ENCODE measurements around the gene TM4SF20.
"Not testable (repeated sequence)": the region's sequence is repeated elsewhere in the genome, so short reads cannot be mapped to it uniquely, and the experiment has no call there.

The TM4SF20 gene

DNA sequence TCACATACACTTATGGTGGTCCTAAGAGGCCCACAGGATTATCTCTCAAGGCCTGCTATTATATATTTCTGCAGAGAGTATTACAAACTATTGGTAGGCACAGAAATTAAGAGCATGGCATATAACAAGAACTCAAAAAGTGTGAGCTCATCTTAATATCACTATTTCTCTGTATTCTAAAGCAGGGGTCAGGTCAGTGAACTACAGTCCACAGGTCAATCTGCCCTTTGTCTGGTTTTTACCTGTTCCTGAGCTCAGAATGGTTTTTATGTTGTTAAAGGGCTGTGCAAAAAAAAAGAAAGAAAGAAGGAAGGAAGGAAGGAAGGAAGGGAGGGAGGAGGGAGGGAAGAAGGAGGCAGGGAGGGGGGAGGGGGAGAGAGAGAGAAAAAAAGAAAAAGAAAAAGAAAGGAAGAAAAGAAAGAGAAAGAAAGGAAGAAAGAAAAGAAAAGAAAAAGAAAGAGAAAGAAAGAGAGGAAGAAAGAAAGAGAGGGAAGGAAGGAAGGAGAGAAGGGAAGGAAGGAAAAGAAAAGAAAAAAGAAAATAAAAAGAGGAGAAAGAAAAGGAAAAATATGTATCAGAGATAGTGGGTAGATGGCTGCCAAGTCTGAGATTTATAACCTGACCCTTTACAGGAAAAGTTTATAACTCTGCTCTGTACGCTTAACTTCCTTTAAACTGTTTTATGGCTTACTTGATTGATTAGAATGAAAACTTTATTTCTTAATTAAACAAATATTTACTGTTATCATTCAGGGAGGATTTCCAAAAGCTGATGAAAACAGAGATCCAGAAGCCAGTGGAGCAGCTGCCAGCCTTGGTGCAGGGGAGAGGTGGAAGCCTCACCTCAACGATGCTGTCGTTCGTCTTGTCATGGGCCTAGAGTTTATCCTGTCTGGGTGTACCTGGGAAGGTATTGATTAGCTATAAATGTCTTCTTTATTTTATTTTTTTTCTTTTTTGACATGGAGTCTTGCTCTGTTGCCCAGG is 19.9 kb upstream of the TM4SF20 start:
- DNase-seq = no peak

DNA sequence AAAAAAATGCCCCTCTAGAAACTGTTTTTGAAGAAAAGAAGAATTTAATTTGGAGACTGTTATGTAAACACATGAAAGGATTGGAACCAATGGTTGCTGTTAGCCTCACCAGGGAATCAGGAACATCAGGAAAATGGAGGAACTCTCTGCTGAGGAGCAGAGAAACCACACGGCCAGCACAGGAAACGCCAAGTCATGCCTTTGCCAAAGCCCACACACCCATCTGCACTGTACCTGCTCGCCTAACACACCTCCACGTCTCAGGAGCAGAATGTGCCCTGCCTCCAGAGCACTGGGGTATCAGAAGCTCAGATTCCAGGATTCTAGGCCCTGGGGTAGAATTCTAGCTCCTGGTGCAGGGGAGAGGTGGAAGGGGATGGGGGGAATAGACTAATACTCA is 18.5 kb upstream of the TM4SF20 start:
- no peak for DNase-seq

DNA sequence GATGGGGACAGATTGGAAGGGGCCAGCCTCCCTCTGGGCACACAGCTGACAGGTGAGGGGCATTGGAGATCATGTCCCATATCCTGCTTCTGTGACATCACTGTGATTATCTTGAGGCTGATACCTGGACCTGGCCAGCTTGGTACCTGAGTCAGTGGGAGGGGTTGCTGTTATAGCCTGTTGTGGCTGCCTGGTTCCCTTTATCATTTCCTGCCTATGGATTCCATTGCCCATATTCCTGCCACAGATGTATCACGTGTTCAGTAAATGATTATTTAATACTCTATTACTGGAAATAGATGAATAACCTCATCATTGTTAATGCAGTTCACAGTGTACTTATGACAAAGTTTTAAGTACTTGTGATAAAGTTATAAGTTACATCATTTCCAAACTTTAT is 16.4 kb upstream of the TM4SF20 start:
- DNase-seq = no peak

DNA sequence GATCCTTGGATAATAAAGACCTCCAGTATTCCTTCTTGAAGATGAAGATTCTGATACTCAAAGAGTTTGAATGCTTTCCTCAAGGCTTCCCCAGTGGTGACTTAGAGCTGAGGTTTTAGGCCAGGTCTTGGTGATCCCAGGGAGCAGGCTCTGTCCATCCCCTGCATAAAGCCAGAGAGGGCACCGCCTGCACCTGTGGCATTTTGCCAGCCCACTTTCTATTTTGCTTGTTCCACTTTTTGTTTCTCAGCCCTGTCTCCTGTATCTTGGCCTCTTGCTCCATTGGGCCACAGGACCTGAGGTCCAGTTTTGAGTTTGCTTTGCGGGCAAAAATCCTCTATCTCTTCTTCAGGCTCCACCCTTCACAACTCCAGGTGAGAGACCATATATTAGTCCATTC is 15.3 kb upstream of the TM4SF20 start:
- DNase-seq = no peak

DNA sequence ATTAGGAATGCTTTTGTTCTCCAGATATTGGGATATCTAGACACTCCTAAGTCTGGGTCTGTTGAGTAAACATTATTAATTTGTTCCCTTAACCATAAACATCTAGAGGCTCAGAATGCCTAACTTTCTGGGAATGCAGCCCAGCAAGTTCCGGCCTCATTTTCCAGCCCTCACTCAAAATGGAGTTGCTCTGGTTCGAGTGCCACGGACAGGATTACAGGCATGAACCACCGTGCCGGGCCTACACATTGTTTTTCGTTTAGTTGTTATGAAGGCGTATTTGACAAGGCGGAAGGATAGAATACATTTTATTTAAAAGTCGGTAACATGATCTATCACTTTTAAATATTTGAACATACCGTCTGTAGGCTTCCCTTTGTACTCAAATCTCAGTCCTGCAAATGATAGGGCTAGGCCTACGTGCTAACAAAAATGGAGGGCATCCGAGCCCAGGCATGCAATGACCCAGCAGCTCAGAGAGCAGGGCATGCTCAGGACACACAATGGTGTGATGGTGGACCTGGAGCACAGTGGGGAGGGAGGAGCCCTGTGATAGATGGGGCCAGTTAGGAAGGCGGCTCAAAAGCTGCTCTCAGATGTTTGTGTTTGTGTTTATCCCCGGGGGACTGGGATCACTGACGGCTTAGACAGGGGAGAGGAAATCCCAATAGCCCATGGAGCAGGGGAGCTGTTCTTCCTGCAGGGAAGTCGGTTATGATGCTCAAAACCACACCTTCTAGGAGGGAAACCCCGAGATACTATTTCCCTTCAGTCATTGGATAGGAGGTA is 11.6 kb upstream of the TM4SF20 start:
- DNase-seq = no peak

DNA sequence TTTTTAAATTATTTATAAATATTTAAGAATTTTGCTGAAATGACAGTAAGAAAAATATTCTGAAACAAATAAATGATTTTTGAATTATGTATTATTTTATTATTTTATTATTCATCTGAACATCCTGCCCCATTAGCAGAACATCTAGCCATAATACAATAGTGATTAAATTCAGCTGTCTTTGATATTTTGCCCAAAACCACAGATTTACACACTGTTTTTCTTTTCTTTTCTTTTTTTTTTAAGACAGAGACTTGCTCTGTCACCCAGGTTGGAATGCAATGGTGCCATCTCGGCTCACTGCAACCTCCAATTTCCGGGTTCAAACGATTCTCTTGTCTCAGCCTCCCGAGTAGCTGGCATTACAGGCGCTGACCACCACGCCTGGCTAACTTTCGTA is 10.6 kb upstream of the TM4SF20 start:
- DNase-seq = no peak

DNA sequence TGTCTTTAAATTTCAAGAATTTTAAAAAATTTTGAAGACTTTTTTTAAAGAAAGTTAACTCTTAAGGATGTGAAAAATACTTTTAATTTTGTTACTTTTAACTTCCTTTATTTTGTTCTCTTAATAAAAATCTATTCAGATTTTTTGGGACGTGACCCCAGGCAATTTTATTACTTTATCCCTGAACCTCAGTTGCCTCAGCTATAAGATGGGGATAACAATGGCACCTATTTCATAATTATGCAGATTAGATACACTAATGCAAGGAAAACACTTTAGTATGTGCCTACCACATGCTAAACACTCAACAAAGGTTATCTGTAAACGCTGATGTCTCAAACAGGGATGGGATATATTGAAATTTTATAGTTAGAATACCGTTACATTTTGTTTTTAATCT is 10.1 kb upstream of the TM4SF20 start:
- no peak for DNase-seq

DNA sequence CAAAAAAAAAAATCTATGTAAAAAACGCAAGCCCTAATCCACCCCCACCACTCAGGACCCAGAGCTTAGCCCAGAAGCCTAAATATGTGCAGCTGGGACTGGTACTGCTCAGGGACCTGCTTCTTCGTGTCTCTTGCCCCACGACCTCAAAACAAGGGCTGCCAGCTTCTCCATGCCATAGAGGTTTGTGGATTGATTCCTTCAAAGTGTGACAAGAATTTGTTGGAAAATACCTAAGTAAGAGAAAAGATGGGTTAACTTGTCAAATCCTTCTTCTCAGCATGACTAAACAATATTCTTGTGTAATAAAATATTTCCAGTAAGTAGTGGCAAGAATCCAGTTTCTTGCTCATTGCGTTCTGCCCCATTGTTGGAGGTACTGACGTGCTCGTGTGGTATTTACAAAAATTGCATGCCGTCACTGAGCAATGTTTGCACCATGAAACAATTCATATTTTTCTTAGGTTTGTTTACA is 9.5 kb upstream of the TM4SF20 start:
- DNase-seq = no peak

DNA sequence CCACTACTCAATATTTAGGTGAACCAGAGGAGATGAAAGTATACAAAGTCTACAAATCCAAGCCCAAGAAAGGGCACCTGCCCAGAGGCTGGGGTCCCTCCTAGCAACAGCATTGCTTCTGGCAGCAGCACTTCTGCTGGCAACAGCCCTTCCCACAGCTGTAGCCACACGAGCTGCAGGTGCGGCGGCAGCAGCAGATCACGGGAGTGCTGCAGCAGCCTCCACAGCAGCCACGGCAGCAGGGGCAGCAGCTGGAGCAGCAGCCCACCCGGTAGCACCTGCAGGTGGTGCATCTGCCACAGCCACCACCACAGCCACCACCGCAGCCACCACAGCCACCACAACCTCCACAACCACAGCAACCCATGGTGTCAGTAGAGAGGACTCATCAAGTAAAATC is 8.5 kb upstream of the TM4SF20 start, which contains the start of gene SCYGR1:
Gene SCYGR1 (minus strand): TSS at position 367 of the 400 bp plus-strand sequence. CDS start 0 bp downstream, at position 367.
- not testable (repeated sequence) for DNase-seq

DNA sequence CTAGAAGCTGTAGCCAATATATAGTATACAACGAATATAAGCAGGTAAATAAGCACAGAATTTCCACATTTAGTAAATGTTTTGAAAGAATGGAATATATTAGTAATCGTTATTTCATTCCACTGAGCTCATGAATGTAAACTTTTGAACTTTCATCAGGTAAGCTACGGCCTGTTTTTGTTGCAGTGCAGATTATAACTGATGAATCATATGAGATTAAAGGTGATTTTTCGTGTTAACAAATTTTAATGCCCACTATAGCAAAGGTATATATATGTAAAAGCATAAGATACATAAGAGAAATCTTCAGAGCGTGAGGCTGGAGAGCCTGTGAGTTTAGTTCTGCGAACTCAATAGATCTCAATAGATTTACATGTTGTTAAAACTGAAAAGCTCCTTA is 7.5 kb upstream of the TM4SF20 start:
- no peak for DNase-seq

DNA sequence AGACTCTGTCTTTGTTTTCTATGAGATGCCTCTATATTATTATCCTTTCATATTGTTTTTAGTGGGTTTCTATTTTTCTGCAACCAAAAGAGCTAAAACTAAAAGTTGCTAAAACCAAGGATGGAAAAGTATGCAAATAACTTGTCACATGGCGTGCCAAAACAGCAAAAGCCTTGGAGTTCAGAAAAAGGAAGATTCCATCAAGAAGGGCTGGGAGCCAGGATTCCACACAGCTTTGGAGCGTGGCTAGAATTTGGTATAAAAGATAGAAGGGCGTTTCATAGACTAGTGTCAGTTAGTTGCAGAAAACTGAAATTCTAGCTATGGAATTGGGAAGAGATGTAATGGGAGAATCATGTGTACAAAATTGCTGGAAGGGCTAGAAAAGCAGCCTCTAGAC is 4.6 kb upstream of the TM4SF20 start:
- DNase-seq = no peak

DNA sequence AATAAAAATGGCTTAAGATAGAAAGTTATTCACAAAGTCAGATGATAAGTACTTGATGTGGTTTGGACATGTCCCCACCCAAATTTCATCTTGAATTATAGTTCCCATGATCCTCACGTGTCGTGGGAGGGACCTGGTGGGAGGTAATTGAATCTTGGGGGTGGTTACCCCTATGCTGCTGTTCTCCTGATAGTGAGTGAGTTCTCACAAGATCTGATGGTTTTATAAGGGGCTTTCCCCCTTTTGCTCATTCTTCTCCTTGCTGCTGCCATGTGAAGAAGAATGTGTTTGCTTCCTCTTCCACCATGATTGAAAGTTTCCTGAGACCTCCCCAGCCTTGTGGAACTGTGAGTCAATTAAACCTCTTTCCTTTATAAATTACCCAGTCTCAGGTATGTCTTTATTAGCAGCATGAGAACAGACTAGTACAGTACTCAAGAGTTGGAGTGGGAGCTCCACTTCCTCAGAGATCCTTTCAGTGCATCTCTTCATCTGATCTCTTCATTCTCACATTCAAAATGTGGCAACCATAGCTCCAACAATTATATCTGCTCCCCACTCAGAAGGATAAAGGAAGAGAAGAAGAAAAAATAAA is 3.2 kb upstream of the TM4SF20 start:
- DNase-seq = not testable (repeated sequence)

DNA sequence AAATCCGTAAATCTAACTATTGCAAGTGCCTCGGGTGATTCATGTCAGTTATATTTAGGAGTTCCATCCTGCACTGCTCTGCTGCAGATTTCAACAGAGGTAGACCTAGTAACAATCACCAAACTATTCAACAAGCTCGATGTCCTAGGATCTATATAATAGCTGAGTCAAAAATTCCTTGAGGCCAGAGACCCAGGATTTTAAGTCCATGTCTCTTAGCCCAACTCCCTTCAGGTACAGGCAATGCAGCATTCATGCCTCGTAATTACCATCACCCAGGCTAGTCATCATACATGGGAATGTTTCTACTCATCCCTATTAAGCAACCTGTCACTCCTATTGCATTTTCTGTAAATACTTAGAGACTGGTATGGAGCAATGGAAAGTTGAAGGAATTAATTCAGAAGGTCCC is 729 bp downstream of the TM4SF20 start:
- no peak for DNase-seq

DNA sequence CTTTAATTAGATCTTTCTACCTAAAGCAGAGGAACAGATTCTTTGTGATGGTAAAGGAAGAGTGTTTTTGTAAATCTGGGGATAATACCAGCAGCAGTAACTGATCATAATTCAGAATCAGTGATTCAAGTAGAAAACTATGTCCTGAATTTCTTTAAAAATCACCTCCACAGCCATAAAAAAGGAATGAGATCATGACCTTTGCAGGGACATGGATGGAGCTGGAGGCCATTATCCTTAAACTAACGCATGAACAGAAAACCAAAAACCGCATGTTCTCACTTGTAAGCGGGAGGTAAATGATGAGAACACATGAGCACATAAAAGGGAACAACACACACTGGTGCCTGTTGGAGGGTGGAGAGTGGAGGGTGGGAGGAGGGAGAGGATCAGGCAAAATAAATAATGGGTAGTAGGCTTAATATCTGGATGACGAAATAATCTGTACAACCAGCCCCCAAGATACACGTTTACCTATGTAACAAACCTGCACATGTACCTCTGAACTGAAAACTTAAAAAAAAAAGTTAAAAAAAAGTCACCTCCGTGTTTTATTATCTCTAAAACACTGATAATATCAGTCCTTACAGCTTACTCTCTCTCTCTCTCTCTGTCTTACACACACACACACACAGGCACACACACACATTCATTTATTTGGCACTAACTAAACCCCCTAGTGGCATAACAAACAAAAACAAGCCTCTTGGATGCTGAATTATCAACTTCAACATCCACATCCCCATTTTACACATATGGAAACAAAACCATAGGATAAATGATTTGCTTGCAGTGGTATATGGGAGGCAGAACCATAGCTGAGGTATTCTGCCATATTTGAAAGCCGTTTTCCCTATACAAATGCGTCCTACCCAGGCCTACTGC is 1.4 kb downstream of the TM4SF20 start:
- no peak for DNase-seq

DNA sequence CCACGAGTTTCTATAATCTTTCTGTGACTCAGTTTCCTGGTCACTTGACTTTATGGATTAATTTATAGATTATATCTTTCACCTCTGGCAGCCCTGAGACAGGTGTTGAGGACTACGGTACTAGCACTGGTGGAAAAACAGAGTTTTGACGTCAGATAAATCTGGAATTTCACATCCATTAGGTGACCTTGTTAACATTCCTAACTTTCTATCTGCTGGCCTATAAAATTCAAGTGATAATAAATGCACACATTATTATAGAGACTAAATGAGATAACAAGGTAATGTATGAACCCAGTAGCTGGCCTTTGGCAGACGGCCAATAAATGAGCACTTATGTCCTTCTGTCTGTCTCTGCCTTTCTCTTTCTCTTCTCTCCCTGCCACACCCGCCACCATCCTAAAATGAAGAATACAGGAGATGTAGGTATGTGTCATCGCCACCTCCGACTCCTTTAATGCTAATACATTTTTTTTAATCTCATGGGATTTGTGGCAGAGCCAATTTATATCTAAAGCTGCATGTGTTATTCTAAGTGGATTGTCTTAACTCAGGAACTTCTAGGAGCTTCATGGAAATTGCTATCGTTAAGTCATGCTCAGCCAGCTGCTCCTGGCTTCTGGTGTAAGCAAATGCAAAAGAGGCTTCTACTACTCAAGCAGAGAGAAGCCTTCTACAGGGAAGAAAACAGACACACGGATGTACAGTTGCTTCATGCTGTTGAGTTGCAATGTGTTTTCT is 2.3 kb downstream of the TM4SF20 start:
- DNase-seq = no peak

DNA sequence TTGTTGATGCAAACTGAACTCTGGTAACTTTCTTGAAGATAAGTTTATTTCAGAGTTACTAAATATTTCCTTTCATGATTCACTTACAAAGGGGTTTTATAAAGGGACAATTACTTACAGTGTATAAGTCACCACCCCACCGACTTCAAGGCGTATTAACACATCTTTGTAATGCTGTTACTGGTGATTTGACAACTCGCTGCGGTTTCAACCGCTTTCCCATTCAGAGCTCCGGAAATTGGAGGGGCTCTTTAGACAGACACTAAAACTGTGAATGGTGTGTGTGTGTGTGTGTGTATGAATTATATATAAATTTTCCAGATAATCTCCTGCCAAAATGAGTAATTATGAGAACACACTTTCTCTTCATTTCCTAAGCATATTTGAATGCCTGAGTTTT is 4.9 kb downstream of the TM4SF20 start:
- peak; percentile 67 for DNase-seq

DNA sequence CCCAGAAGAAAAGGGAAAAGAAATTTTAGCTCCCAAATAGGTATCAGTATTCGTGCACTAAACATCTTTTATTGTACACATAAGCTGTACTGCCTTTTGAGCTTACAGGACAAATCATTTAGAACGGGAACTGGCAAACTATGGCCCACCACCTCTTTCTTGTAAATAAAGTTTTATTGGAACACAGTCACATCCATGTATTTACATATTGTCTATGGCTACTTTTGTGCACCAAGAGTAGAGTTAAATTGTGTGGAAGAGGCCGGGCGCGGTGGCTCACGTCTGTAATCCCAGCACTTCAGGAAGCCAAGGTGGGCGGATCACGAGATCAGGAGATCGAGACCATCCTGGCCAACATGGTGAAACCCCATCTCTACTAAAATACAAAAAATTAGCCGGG is 5.7 kb downstream of the TM4SF20 start:
- no peak for DNase-seq

DNA sequence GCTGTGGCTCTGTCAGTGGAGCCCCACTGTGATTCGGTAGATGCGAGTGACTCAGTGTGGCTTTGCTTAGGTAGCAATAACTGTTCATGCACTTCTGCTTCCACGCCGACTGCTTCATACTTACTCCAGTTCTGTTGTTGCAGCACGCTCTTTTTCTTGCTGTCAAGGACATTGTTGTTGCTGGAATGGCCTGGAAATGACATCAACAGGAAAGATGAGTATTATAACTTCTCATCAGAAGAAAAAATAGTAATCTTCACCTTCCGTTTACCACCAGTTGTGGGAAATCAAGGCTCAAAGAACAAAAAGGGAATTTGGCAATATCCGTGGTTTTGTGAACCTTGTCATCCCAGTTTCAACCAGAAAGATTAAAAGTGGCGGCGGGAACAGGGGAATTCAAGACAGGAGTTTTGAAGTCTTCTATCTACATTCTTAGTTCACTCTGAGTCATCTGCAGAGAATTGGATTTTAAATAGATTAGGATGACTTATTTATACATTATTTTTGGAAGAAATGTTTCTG is 8.3 kb downstream of the TM4SF20 start:
- no peak for DNase-seq

DNA sequence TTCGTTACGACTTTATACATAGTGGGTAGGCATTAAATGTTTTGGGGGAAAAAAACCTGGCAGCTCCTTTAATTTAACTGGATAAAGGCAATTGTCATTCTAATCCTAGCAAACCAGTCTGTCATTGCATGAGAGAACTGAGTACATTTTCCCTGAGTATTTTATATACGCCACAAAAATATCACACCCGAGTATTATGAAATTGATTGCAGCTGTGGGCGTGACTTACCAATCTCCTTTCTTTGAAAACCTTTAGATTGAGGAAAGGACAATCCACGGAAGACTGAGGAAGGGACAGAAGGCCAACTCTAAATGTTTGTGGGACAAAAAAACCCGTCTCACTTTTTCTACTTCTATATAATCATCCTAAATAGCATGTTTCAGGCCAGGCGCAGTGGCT is 9.0 kb downstream of the TM4SF20 start:
- no peak for DNase-seq

DNA sequence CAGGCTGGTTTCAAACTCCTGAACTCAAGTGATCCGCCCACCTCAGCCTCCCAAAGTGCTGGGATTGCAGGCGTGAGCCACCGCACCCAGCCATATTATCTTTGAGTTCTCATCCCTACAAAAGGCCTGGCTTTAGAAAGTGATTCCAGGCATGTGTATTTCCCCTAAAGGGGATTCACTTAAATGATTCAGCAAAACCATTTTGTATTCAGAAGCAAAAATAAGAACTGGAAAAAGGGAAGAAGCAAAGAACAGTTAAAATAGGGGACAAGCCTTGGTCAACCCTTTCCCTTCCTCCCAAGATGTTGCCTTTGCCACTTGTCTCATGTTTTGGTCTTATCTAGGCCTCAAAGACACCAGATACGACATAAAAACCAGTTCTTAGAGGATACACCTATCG is 10.5 kb downstream of the TM4SF20 start:
- no peak for DNase-seq

DNA sequence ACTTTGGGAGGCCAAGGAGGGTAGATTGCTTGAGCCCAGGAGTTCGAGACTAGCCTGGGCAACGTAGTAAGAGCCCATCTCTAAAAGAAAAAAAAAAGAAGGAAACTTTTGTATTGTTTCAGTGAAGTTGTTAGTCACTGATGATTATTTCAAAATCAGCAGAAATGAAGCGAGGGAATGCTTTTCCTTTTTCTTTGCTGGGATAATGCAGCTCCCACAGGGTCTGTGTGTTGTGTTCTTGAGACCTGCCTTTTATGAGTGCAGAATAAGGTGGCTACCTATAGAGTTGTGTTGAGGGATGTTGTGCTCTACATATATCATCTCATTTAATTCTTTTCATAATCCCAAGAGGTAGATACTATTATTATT is 11.7 kb downstream of the TM4SF20 start:
- DNase-seq = no peak

All from activated effector memory CD4-positive, alpha-beta T cell treated with anti-CD3 and anti-CD28 coated beads, Interleukin-2, amount 50 U/mL, for 16 hours (primary cell).